GM21619 (cell line): ENCODE measurements around the gene HEBP1.
"Not testable (repeated sequence)": the region's sequence is repeated elsewhere in the genome, so short reads cannot be mapped to it uniquely, and the experiment has no call there.

Experiments
- ATAC-seq: cut with Tn5 transposase; IDR thresholded peaks from one replicate; pipeline ENCODE4 v1.9.1; 2021; ENCODE audit not compliant: unreplicated experiment

The HEBP1 gene, protein sequence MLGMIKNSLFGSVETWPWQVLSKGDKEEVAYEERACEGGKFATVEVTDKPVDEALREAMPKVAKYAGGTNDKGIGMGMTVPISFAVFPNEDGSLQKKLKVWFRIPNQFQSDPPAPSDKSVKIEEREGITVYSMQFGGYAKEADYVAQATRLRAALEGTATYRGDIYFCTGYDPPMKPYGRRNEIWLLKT

GRCh38 chr12:12999959-13000615 lies at the start of gene HEBP1:
TSS of gene HEBP1 (minus strand) at chr12:13000265. CDS start at chr12:13000114, 151 bp downstream.
- ATAC-seq, result peak; percentile 75

GRCh38 chr12:13049816-13050215 lies 49.8 kb upstream of the HEBP1 start:
- ATAC-seq, result no peak

- peak; percentile 64 for ATAC-seq
Observed at GRCh38 chr12:13046964-13047363, 46.9 kb upstream of the HEBP1 start.

DNA sequence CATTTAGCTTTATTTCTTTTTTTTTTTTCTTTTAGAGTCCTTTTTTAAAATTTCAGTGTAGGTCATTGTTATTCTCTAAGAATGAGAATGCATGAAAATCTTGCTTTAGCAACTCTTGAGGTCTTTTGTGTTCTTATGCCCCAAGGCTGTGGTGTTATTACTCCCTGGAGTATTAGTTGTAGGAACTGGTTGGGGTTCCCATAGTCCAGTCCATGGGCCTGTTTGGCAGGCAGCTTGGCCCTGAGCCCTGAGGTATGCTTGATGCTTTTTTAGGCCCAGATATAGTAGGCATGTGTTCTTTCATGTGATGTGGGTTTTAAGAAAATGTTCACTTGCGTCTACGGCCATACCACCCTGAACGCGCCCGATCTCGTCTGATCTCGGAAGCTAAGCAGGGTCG lies 45.8 kb upstream of the HEBP1 start:
- ATAC-seq, result no peak

- ATAC-seq, result no peak
Observed at GRCh38 chr12:13044906-13045299, 44.8 kb upstream of the HEBP1 start.

DNA sequence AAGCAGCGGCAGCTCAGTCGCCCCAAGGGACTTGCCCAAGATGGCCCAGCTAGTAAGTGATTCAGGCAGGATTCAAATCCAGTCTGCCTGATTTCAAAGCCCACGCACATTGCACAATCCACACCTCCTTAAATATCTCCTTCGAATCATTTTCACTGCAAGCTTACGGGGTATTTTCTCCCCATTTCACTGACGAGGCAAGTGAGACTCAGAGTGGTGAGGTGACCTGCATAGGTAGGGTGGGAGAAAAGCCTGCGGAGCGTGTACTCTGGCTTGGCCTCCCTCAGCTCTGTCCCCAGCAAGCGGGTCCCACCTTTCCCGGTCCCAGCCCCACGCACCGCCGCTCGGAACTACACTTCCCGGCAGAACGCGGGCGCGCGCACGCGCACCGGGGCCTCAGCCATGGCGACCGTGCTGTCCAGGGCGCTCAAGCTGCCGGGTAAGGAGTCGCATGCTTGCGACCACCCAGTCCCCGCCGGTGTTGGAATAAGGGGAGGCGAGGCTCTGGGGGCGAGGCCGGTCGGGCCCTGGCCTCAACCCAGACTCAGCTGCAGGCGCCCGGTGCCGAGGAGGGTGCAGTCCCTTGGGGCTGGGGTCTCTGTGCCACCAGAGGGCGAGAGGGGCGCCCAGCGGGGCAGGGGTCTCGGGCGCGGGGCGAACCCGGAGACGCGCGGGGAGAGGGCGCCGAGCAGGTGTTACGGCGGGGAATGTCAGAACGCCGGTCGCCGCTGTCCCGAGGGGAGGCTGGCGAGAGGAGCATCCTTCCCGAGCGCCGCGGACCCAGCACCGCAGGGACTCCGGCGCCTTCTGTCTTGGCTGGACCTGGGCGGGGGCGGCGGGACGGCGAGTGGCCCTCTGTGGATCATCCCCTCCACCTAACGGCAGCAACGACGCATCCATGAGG lies 44.2 kb upstream of the HEBP1 start, which contains the start of gene FAM234B:
TSS of gene FAM234B (plus strand) at position 380 of the 904 bp plus-strand sequence. CDS start at position 403, 23 bp downstream.
- peak; percentile 88 for ATAC-seq

DNA sequence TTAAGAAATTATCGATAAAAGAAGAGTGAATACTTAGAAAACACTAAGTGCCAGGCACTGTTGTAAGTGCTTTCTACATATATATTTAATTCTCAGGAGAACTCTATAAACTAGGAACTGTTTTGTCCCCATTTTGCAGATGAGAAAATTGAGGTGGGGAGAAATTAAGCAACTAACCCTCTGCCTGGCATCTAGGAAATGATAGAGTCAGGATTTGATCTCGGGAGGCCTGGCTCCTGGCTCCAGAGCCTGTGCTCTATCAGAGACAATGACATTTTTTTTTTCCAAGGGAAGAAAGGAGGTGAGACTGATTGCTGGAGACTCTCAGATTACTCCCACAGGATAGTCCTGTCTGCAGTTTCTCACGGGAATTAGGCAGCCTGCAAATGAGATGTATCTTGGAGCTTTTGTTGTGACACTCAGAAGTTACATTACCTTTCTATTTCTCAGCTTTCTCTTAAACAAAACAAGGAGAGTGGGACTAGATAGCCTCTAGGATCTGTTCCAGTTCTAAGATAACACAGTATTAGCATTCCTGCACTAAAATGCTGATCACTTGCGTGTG lies 42.7 kb upstream of the HEBP1 start:
- ATAC-seq, result no peak

DNA sequence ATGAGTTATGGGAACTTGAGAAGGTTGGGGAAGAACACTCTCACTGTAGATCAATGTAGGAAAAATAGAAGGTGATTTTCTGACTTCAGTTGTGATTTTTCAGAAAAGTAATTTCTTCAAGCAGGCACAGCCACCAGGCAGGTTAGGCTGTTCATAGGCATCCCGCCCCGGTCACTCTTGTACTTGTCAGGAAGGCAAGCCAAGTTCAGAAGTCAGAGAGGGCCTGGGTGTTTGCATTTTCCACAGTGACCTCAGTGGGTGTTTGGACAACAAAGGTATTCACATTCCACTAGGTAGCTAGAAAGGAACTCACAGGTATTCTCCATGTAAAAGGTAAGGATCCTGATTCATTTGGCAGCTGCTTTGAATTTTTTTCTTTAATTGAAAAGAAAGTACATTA lies 41.2 kb upstream of the HEBP1 start:
- ATAC-seq, result no peak

- ATAC-seq, result no peak
Observed at GRCh38 chr12:13039328-13039956, 39.4 kb upstream of the HEBP1 start.

GRCh38 chr12:13038491-13039161 lies 38.6 kb upstream of the HEBP1 start:
- no peak for ATAC-seq

DNA sequence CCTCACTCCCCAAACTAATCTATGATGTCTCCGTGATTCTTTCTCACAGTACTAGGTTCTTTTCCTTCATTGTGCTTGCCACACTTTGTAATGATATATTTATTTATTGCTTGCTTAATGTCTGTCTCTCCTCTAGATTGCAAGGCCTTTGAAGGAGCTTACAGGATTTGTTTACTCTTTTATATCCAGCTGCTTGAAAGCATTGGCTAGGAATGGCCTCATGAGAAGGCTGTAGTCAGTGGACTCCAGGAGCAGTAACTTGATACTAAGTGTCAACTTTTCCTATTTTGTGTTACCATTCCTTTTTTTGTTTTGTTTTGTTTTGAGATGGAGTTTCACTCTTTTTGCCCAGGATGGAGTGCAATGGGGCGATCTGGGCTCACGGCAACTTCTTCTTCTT lies 36.8 kb upstream of the HEBP1 start:
- ATAC-seq, result no peak

- ATAC-seq, result not testable (repeated sequence)
Observed at GRCh38 chr12:13035335-13035734, 35.3 kb upstream of the HEBP1 start.

- no peak for ATAC-seq
Observed at GRCh38 chr12:13033476-13033875, 33.4 kb upstream of the HEBP1 start.

- ATAC-seq, result no peak
Observed at GRCh38 chr12:13032164-13032563, 32.1 kb upstream of the HEBP1 start.

DNA sequence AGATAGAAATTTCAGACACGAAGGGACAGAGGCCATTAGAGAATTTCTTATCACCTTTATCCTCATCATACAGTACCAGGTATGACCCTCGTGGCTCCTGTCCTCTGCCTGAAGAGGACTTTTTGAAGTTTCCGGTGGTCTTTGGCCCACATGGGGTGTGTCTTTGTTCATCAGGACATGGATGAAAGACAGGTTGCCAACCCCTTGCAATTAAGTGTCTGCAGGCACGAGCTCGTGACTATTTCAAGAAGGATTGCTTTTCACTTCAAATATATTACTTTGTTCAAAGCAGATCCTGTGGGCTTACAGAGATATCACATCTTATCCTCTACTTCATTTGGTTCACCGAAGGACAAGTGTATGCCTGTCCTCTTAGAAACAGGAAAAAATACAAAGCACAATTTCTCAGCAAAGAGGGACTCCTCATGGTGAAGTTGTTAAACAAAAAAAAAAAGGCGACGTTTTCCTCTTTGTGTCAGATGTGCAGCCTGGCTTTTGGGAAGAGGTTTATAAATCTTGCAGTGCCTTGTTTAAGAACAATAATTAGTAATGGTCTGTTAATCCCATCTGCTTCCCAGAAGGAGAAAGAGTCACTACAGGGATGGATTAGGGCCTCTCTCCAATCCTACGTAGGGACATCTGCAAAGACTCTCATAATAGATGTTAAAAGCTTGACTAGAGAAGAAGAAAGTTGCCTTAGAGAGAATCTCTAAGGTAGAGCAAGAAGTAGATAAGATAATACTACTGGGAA lies 30.7 kb upstream of the HEBP1 start:
- no peak for ATAC-seq

DNA sequence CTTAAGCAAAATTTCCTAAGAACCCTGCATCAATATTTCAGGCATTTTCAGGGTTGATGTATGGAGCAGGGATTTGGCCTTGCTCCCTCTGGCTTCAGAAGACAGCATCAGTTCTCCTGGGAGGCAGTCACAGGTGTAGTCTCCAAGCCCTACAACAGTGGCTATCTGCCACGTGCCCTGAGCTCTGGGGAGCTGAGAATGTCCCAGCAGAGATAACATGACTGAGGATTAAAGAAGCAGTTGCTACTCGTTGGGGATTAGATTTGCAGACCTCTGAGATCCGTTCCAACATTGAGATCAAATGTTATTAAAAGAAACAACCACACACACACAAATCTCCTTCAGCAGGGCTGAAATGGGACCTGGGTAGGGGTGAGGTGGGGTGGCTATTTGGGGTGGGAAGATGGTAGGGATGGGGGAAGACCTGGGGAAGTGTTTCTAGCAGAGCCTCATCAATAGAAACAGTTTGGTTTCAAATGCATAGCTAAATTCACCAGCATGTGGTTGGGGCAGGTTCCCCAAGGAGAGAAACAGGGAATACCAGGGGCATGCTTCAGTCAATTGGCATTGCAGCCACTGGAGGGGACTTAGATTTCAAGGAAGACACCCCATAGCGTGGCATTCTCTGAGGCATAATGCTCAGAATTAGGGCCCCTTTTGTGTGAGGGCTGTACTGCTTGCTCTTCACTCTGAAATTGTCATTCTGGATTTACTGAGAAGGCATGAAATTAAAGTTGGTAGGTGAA lies 28.9 kb upstream of the HEBP1 start:
- ATAC-seq, result no peak

DNA sequence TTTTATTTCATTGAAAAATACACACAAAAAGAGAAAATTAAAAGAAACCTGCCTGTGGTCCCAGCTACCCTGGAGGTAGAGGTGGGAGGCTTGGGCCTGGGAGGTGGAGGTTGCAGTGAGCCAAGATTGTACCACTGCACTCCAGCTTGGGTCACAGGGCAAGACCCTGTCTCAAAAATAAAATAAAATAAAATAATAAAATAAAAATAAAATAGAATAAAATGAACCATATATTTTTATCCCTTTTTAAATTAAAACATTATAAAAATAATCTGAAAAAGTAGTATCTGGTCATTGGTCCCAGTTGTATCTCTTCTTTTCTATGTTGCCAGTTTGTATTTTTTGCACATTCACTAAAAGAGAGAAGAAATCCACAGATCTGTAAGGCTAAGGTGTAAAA lies 27.4 kb upstream of the HEBP1 start:
- no peak for ATAC-seq

DNA sequence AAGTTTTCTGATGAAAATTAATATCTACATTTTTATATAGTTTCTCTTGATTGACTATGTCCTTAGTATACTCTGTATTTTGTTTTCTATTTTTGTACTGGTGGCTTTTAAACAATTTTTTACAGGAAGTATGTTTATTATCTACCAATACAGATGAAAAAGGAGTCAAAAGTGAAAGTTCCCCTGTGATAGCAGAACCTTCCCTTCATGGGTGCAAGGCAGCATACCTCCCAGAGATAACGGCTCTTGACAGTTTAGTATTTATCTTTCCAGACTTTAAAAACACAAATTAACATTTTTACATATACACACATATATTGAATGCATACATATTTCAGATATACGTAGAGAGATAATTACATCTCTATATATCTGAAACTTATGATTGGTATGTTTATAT lies 27.0 kb upstream of the HEBP1 start:
- no peak for ATAC-seq

DNA sequence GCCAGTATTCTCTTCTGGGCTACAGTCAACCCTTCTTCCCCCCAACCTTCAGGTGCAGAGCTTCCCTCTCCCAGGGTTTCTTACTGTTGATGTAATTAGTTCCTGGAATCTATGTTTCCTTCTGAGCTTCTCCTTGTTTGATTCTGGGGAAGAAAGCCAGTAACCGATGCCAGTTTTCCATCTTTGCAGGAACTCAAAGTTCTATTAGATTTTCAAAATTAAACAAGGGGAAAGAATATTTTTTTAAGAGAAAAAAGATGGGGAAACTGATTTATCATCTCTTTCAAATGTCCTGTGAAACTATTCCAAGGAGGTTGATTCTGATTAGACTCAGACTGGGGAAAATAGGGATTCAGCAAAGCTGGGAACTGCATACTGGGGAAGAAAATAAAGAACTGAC lies 26.2 kb upstream of the HEBP1 start:
- ATAC-seq, result no peak
